ENCODE measurements around the gene ZNF865. TPM values are rescaled to one million over a fixed set of nuclear protein-coding genes. Genes with fewer than 3 reads are reported as not detected.

ZNF865 gene
- total RNA-seq, 1 donor from 2014 or later, result 15.0 TPM

GRCh38 chr19:55641426-55642152 is 36.1 kb downstream of the ZNF865 start:
- no peaks in the 10 kb centered on the region for H3K9me3 ChIP-seq (ENCODE audit: insufficient read depth, low read depth, low read length)
- peaks cover 32% of the 10 kb centered on the region for H3K4me1 ChIP-seq (ENCODE audit: insufficient read depth, low read length)
- H3K79me2 ChIP-seq (ENCODE audit: insufficient read depth, low read length), result peaks cover 63% of the 10 kb centered on the region
- Mint-ChIP-seq H3K4me1 (ENCODE audit: low read depth, unreplicated experiment) (peaks cover 22% of the 10 kb centered on the region), H3K36me3 (ENCODE audit: low read depth, unreplicated experiment) (peaks cover 7% of the 10 kb centered on the region), H3K4me3 (ENCODE audit: unreplicated experiment) (peak overlapping the region; percentile 89), H3K27me3 (ENCODE audit: low read depth, unreplicated experiment) (no peaks in the 10 kb centered on the region), H3K27ac (ENCODE audit: unreplicated experiment) (peak overlapping the region; percentile 72), H3K9me3 (ENCODE audit: unreplicated experiment) (no peaks in the 10 kb centered on the region)
- peak overlapping the region; percentile 71 for H3K27ac ChIP-seq (ENCODE audit: low read depth, low read length)
- H3K4me2 ChIP-seq (ENCODE audit: low read length), result peak overlapping the region; percentile 100
- H3K36me3 ChIP-seq (ENCODE audit: insufficient read depth, low read length), result peaks cover 9% of the 10 kb centered on the region
- no peak for TF ChIP-seq EZH2 (IDR thresholded peaks at IDR 0.05; ENCODE audit: insufficient read depth, low read length)
- TF ChIP-seq, protein P1, sequence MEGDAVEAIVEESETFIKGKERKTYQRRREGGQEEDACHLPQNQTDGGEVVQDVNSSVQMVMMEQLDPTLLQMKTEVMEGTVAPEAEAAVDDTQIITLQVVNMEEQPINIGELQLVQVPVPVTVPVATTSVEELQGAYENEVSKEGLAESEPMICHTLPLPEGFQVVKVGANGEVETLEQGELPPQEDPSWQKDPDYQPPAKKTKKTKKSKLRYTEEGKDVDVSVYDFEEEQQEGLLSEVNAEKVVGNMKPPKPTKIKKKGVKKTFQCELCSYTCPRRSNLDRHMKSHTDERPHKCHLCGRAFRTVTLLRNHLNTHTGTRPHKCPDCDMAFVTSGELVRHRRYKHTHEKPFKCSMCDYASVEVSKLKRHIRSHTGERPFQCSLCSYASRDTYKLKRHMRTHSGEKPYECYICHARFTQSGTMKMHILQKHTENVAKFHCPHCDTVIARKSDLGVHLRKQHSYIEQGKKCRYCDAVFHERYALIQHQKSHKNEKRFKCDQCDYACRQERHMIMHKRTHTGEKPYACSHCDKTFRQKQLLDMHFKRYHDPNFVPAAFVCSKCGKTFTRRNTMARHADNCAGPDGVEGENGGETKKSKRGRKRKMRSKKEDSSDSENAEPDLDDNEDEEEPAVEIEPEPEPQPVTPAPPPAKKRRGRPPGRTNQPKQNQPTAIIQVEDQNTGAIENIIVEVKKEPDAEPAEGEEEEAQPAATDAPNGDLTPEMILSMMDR (IDR thresholded peaks at IDR 0.05; ENCODE audit: insufficient read depth, low read depth, low read length), result no peak
- H3K4me3 ChIP-seq (ENCODE audit: insufficient read depth, low read depth, low read length), result peak overlapping the region; percentile 76
- H2AFZ ChIP-seq (ENCODE audit: low read depth, low read length), result no peak overlapping the region
- DNase-seq (ENCODE audit: low read depth), result peak; percentile 18
- H3K27me3 ChIP-seq (ENCODE audit: insufficient read depth, low read length), result no peaks in the 10 kb centered on the region
- H4K20me1 ChIP-seq (ENCODE audit: insufficient read depth, low read length), result peaks cover 21% of the 10 kb centered on the region
- peak overlapping the region; percentile 92 for H3K9ac ChIP-seq (ENCODE audit: low read length)
- no peak for FAIRE-seq

- H3K4me3 Mint-ChIP-seq (ENCODE audit: unreplicated experiment), result peak overlapping the region; percentile 97
- Histone ChIP-seq H3K9me3 (ENCODE audit: insufficient read depth, low read depth, low read length) (no peaks in the 10 kb centered on the region), H4K20me1 (ENCODE audit: insufficient read depth, low read length) (peaks cover 25% of the 10 kb centered on the region), H3K36me3 (ENCODE audit: insufficient read depth, low read length) (peaks cover 9% of the 10 kb centered on the region), H3K9ac (ENCODE audit: low read length) (peak overlapping the region; percentile 92), H3K4me3 (ENCODE audit: insufficient read depth, low read depth, low read length) (peak overlapping the region; percentile 87), H3K27ac (ENCODE audit: low read depth, low read length) (no peak overlapping the region), H3K79me2 (ENCODE audit: insufficient read depth, low read length) (peaks cover 60% of the 10 kb centered on the region), H3K4me2 (ENCODE audit: low read length) (peak overlapping the region; percentile 100), H3K4me1 (ENCODE audit: insufficient read depth, low read length) (peaks cover 31% of the 10 kb centered on the region), H2AFZ (ENCODE audit: low read depth, low read length) (no peak overlapping the region), H3K27me3 (ENCODE audit: insufficient read depth, low read length) (no peaks in the 10 kb centered on the region)
- DNase-seq (ENCODE audit: low read depth) (no peak), FAIRE-seq (no peak)
- peak overlapping the region; percentile 95 for H3K27ac Mint-ChIP-seq (ENCODE audit: unreplicated experiment)
- no peaks in the 10 kb centered on the region for H3K9me3 Mint-ChIP-seq (ENCODE audit: unreplicated experiment)
- peaks cover 19% of the 10 kb centered on the region for H3K4me1 Mint-ChIP-seq (ENCODE audit: low read depth, unreplicated experiment)
- H3K27me3 Mint-ChIP-seq (ENCODE audit: low read depth, unreplicated experiment), result no peaks in the 10 kb centered on the region
- H3K36me3 Mint-ChIP-seq (ENCODE audit: low read depth, unreplicated experiment), result peaks cover 12% of the 10 kb centered on the region
- TF ChIP-seq, protein P1 (IDR thresholded peaks at IDR 0.05; ENCODE audit: insufficient read depth, low read depth, low read length), result no peak
- TF ChIP-seq EZH2 (IDR thresholded peaks at IDR 0.05; ENCODE audit: insufficient read depth, low read length), result no peak
Measured at GRCh38 chr19:55642153-55643002, 36.9 kb downstream of the ZNF865 start.
